ENCODE results near the gene NCOA7.
A peak's percentile ranks its signal among the peaks of the same experiment; 100 is the strongest.

Gene NCOA7

GRCh38 chr6:125779924-125780539 is 10.7 kb upstream of the NCOA7 start:
- Mint-ChIP-seq H3K27ac (no peak overlapping the region), H3K4me1 (peaks cover 28% of the 10 kb centered on the region), H3K27me3 (no peaks in the 10 kb centered on the region), H3K9me3 (no peaks in the 10 kb centered on the region), H3K36me3 (peaks cover 7% of the 10 kb centered on the region), H3K4me3 (no peak overlapping the region)

GRCh38 chr6:125780540-125781313 is 10.0 kb upstream of the NCOA7 start:
- no peaks in the 10 kb centered on the region for H3K9me3 Mint-ChIP-seq
- no peaks in the 10 kb centered on the region for H3K27me3 Mint-ChIP-seq
- no peak overlapping the region for H3K27ac Mint-ChIP-seq
- peaks cover 7% of the 10 kb centered on the region for H3K36me3 Mint-ChIP-seq
- H3K4me1 Mint-ChIP-seq, result peaks cover 30% of the 10 kb centered on the region
- no peak overlapping the region for H3K4me3 Mint-ChIP-seq

DNA sequence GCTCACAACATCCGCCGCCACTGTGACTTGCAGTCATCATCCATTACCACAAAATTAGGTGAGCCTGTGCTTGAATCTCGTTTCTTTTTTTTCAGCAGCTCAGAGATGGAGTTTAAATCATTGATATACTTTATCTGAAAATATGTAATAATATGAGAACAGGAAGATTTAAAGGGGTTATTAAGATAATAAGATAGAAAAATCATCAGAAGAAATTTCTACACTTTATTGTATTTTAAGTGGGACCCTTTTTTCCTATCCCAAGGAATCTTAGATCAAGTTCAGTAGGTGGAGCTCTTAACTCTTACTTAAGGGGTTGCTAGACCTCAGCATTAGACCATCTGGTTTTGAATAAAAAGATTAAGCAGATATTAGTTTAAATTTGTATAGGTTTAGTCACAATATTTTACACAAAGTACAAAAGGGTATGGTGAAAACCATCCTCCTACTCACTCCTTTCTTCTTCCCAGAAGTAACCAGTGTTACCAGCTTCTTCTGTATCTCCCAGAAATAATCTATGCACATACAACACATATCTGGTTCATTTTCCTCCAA is 9.4 kb upstream of the NCOA7 start:
- Mint-ChIP-seq H3K9me3 (no peaks in the 10 kb centered on the region), H3K27ac (no peak overlapping the region), H3K4me1 (peaks cover 30% of the 10 kb centered on the region), H3K27me3 (no peaks in the 10 kb centered on the region), H3K4me3 (no peak overlapping the region), H3K36me3 (peaks cover 13% of the 10 kb centered on the region)

- H3K36me3 Mint-ChIP-seq, result peaks cover 16% of the 10 kb centered on the region
- H3K9me3 Mint-ChIP-seq, result no peaks in the 10 kb centered on the region
- H3K27me3 Mint-ChIP-seq, result no peaks in the 10 kb centered on the region
- peaks cover 35% of the 10 kb centered on the region for H3K4me1 Mint-ChIP-seq
- H3K4me3 Mint-ChIP-seq, result no peak overlapping the region
- peak overlapping the region; percentile 43 for H3K27ac Mint-ChIP-seq
Observed at GRCh38 chr6:125784365-125784764, 6.4 kb upstream of the NCOA7 start.

GRCh38 chr6:125787791-125788190 is 3.0 kb upstream of the NCOA7 start:
- H3K36me3 Mint-ChIP-seq, result peaks cover 12% of the 10 kb centered on the region
- H3K4me3 Mint-ChIP-seq, result no peak overlapping the region
- no peaks in the 10 kb centered on the region for H3K27me3 Mint-ChIP-seq
- peaks cover 52% of the 10 kb centered on the region for H3K4me1 Mint-ChIP-seq
- no peaks in the 10 kb centered on the region for H3K9me3 Mint-ChIP-seq
- H3K27ac Mint-ChIP-seq, result peak overlapping the region; percentile 53

DNA sequence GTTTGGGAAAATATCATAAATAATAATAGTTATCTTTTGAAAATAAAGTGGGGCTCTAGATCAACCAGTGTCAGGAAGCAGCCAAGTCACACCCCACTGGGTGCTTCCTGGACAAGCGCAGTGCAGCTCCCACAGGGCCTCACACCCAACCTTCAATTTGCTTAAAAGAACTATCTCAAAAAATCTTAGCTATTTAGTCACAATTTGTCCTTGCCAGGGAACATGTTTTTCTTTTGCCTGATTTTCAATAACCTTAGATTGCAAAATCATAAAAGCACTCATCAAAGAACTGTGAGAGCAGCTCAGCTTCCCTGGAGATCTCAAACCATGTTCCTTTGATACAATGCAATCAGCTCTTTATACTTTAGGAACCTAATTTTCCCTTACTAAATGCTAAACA is 1.6 kb upstream of the NCOA7 start:
- H3K27me3 Mint-ChIP-seq, result no peaks in the 10 kb centered on the region
- H3K9me3 Mint-ChIP-seq, result no peaks in the 10 kb centered on the region
- H3K4me1 Mint-ChIP-seq, result peaks cover 59% of the 10 kb centered on the region
- peak overlapping the region; percentile 98 for H3K27ac Mint-ChIP-seq
- peaks cover 15% of the 10 kb centered on the region for H3K36me3 Mint-ChIP-seq
- peak overlapping the region; percentile 92 for H3K4me3 Mint-ChIP-seq

GRCh38 chr6:125789576-125790357 is 993 bp upstream of the NCOA7 start:
- Mint-ChIP-seq H3K36me3 (peaks cover 11% of the 10 kb centered on the region), H3K27ac (peak overlapping the region; percentile 98), H3K4me3 (peak overlapping the region; percentile 92), H3K27me3 (no peaks in the 10 kb centered on the region), H3K4me1 (peaks cover 60% of the 10 kb centered on the region), H3K9me3 (no peaks in the 10 kb centered on the region)

GRCh38 chr6:125791151-125791819 is 525 bp downstream of the NCOA7 start:
- Mint-ChIP-seq H3K9me3 (no peaks in the 10 kb centered on the region), H3K27ac (peak overlapping the region; percentile 96), H3K4me1 (peaks cover 67% of the 10 kb centered on the region), H3K4me3 (peak overlapping the region; percentile 93), H3K27me3 (no peaks in the 10 kb centered on the region), H3K36me3 (peaks cover 9% of the 10 kb centered on the region)

DNA sequence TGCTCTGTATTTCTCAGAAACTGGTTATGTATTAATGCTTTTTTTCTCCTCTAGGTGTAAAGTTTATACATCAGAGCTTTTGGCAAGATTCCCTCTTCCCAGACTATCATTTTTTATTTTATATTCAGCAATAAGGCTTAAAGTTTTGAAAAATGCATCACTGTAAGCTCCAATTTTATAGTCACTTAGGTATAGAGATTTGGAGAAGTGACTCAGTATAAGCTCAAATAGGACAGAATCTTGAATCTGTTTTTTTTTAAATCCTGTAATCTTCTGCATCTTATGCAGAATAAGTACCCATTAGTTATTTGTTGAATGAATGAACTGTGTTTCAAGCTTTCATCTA is 1.0 kb downstream of the NCOA7 start:
- Mint-ChIP-seq H3K27ac (peak overlapping the region; percentile 96), H3K4me3 (peak overlapping the region; percentile 93), H3K27me3 (no peaks in the 10 kb centered on the region), H3K9me3 (no peaks in the 10 kb centered on the region), H3K36me3 (peaks cover 9% of the 10 kb centered on the region), H3K4me1 (peaks cover 67% of the 10 kb centered on the region)

- H3K27ac Mint-ChIP-seq, result peak overlapping the region; percentile 96
- H3K27me3 Mint-ChIP-seq, result no peaks in the 10 kb centered on the region
- H3K4me3 Mint-ChIP-seq, result peak overlapping the region; percentile 93
- peaks cover 67% of the 10 kb centered on the region for H3K4me1 Mint-ChIP-seq
- H3K9me3 Mint-ChIP-seq, result no peaks in the 10 kb centered on the region
- H3K36me3 Mint-ChIP-seq, result peaks cover 8% of the 10 kb centered on the region
Observed at GRCh38 chr6:125792172-125792571, 1.4 kb downstream of the NCOA7 start.

GRCh38 chr6:125792680-125793079 is 1.9 kb downstream of the NCOA7 start:
- Mint-ChIP-seq H3K9me3 (no peaks in the 10 kb centered on the region), H3K4me3 (peak overlapping the region; percentile 93), H3K36me3 (peaks cover 8% of the 10 kb centered on the region), H3K4me1 (peaks cover 72% of the 10 kb centered on the region), H3K27me3 (no peaks in the 10 kb centered on the region), H3K27ac (peak overlapping the region; percentile 96)

GRCh38 chr6:125793280-125793679 is 2.5 kb downstream of the NCOA7 start:
- Mint-ChIP-seq H3K4me1 (peaks cover 70% of the 10 kb centered on the region), H3K27ac (peak overlapping the region; percentile 96), H3K27me3 (no peaks in the 10 kb centered on the region), H3K36me3 (peaks cover 8% of the 10 kb centered on the region), H3K9me3 (no peaks in the 10 kb centered on the region), H3K4me3 (peak overlapping the region; percentile 82)

DNA sequence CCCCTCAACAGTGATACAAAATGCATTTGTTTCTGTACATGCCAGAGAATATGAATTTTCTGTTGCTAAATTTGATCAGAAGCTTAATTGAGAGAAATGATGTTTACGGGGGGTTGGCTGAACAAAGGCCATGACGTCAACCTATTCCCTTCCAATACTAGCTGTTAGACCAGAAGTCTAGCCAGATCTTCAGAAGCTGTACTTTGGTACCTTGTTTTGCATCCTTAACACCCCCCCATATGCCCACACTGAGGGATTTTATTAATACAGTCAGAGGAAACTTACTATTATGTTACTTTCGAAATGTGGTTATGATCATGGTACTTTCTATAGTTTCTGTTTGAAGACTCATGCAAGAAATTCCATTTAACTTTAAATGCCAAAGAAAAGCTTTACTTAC is 3.1 kb downstream of the NCOA7 start:
- Mint-ChIP-seq H3K27me3 (no peaks in the 10 kb centered on the region), H3K4me3 (peak overlapping the region; percentile 82), H3K4me1 (peaks cover 70% of the 10 kb centered on the region), H3K36me3 (peaks cover 8% of the 10 kb centered on the region), H3K9me3 (no peaks in the 10 kb centered on the region), H3K27ac (peak overlapping the region; percentile 96)

DNA sequence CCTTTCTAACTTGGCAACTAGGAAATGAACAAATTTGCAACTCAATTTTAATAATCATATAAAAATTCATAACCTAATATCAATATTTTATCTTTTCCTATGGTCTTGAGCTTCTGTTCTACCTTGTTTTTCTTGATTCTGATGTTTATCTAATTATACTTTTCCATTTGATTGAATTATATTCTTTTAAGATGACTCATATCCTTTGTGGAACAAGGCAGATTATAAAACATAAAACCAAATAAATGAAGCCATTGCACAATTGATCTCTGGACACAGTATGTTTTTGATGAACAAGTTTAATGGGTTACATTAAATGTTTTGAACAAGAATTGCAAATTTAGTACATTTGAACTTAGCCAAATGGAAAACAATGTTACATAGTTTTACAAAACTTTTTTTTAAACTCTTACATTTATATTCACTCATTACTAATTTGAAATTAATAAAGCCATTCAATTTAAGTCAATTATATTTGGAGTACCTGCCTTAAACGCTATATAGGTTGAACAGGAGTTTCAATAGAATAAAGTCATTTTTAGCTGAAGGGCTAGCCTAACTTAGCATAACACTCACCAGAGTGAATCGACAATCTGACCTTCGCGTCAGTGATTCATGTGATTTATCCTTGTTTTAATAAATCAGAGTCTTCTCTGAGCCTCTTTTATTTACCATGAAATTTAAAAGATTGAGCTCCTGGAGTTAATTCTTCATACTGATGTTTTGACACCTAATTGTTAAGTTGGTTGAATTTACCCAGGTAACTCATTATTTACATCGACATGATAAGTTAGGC is 3.8 kb downstream of the NCOA7 start:
- Mint-ChIP-seq H3K36me3 (peaks cover 12% of the 10 kb centered on the region), H3K4me1 (peaks cover 67% of the 10 kb centered on the region), H3K4me3 (peak overlapping the region; percentile 82), H3K27ac (peak overlapping the region; percentile 96), H3K27me3 (no peaks in the 10 kb centered on the region), H3K9me3 (no peaks in the 10 kb centered on the region)
